ENCODE results near the gene AGAP3.

- TF ChIP-seq CTCF (IDR thresholded peaks at IDR 0.05) (no peak), POLR2A (IDR thresholded peaks at IDR 0.05) (no peak)
These were observed 94.7 kb downstream of the AGAP3 start for GRCh38 chr7:151181011-151181431.

Data from testis (tissue), 2 donors.